HEK293 (cell line): ENCODE measurements around the gene COL9A1.
"Not testable (repeated sequence)": the region's sequence is repeated elsewhere in the genome, so short reads cannot be mapped to it uniquely, and the experiment has no call there.

Experiments used
- CTCF ChIP-seq: fragments of 450-650 bp; formaldehyde crosslinking; IDR thresholded peaks from 2 replicates; pipeline ENCODE4 v1.5.1; 2016; ENCODE audit warnings: missing biosample characterization, missing genetic modification characterization
- ZNF214 ChIP-seq: fragments of 450-650 bp; formaldehyde crosslinking; IDR thresholded peaks from 2 replicates; pipeline ENCODE4 v1.5.1; 2017; ENCODE audit warnings: missing biosample characterization, mild to moderate bottlenecking, missing genetic modification characterization, borderline replicate concordance
- ZNF549 ChIP-seq: fragments of 450-650 bp; IDR thresholded peaks from 2 replicates; pipeline ENCODE4 v1.5.1; 2018; ENCODE audit warnings: missing biosample characterization, missing genetic modification characterization, mild to moderate bottlenecking, inconsistent platforms, moderate library complexity

GRCh38 chr6:70339810-70340209 lies 36.9 kb upstream of the COL9A1 start:
- not testable (repeated sequence) for TF ChIP-seq CTCF, ZNF549, ZNF214 (tag by site-specific recombination)
